ENCODE data around the gene NTMT2.
"Not testable (repeated sequence)": the region's sequence is repeated elsewhere in the genome, so short reads cannot be mapped to it uniquely, and the experiment has no call there.

NTMT2 gene

GRCh38 chr1:170155055-170155454 lies 9.3 kb downstream of the NTMT2 start:
- in situ Hi-C loops (cut with MboI; ENCODE audit: low sequenced_read_pairs) = no loop called here

DNA sequence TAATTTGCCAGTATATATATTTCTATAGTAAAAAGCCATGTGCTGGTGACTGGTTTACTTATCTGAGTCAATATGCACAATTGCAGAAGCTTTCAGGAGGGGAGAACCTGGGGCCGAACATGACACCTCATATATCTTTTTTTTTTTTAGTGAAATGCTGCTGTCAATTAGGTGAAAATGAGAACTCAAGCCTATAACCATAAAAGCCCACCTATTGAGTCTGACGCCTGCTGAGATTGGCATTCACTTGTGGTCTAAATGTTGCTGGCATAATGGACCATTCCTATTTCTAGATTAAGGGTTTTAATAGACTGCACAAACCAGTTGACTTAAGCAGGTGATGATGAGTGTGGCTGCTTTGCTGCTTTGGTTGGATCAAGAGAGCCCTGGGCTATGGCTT lies 10.8 kb downstream of the NTMT2 start:
- in situ Hi-C loops (cut with MboI; ENCODE audit: low sequenced_read_pairs) = no loop called here

GRCh38 chr1:170157820-170158219 lies 12.1 kb downstream of the NTMT2 start:
- in situ Hi-C loops (cut with MboI; ENCODE audit: low sequenced_read_pairs) = no loop called here

- in situ Hi-C loops (cut with MboI; ENCODE audit: low sequenced_read_pairs) = no loop called here
Measured at GRCh38 chr1:170162459-170163246, 16.9 kb downstream of the NTMT2 start.

DNA sequence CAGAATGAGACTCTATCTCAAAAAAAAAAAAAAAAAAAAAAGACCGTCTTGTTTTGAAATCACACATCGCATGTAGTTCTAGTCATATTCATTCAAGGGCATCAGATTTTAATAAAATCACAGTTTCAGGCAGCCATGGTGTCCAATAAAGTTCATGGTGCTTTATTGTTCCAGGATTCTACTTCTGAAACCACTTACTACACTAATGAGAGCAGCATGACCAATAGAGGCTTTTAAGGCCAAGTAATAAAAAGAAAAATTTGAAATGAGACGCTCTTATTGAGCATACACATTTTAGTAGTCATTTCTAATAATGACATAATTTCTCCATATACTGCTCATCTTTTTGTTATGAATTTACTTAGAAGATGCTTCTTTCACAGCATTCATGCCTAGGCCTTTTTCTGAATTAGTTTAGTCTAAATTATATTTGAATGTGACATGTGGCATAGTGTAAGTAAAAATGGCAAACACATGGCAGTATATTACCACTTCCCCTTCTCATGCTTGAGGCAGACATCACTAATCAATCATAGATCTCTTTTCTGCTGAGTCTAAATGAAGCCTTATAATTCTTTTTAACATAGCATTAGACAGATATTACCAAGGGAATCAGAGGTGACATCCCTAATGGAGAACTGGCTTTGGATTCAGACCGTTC lies 18.5 kb downstream of the NTMT2 start:
- in situ Hi-C loops (cut with MboI; ENCODE audit: low sequenced_read_pairs) = no loop called here

DNA sequence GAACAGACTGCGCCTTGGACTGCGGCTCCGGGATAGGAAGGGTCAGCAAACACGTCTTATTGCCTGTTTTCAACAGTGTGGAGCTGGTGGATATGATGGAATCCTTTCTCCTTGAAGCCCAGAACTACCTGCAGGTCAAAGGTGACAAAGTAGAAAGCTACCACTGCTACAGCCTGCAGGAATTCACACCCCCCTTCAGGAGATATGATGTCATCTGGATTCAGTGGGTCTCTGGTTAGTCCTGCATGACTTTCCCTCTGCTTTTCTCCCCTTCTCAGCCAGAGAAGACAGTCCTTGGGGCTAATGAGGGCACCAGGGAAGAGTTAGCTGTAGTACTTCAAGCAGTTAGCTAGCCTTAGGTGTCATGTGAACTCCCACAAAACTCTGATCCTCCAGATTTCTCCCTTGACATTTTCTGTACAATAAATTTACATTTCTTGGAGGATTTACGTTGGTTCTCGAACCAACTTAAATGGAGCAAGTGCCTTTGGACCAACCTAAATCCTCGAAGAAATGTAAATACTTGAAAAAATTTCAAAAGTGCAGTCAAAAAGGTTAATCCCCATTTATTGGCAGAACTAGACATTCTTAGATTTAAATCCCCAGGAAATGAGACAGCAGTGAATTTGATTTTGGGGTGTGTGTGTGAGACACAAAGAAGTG lies 20.9 kb downstream of the NTMT2 start:
- in situ Hi-C loops (cut with MboI; ENCODE audit: low sequenced_read_pairs) = no loop called here

- in situ Hi-C loops (cut with MboI; ENCODE audit: low sequenced_read_pairs) = no loop called here
Measured at GRCh38 chr1:170168265-170168664, 22.5 kb downstream of the NTMT2 start.

GRCh38 chr1:170170513-170170912 lies 24.8 kb downstream of the NTMT2 start:
- in situ Hi-C loops (cut with MboI; ENCODE audit: low sequenced_read_pairs) = not testable (repeated sequence)

DNA sequence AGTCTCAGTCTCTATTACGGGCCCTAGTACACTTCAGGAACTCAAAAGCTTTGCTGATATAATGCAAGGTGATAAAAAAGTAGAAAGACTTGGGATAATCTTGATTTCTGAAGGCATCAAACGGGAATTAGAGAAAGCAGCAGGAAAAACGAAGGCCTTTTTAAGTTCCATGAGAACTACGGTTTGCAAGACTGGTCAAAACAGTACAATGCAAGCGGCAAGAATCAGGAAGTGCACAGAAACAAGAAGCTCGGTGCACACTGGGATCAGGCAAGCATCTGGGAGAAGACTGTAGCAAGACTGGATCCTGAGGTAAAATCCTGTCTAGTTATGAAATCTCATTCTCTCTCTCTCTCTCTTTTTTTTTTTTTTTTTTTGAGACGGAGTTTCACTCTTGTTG lies 28.6 kb downstream of the NTMT2 start:
- in situ Hi-C loops (cut with MboI; ENCODE audit: low sequenced_read_pairs) = no loop called here

DNA sequence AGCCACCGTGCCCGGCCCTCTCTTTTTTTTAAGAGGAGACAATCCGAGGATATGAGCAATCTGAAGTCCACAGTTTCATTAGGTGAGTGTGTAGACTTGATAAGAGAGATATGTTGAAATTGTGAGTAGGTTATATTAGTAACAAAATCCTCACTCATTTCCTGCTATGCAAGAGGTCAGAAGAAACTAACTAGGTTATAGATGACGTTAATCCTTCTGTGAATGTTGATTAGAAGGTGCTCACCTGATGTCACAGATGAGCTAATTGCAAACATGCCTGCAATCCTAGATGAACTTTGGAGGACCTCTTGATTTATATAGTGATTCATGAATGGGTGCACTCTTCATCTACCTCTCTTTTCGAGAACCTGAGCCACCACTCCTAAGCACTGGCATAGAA lies 29.3 kb downstream of the NTMT2 start:
- in situ Hi-C loops (cut with MboI; ENCODE audit: low sequenced_read_pairs) = no loop called here

- in situ Hi-C loops (cut with MboI; ENCODE audit: low sequenced_read_pairs) = no loop called here
Measured at GRCh38 chr1:170175484-170175883, 29.7 kb downstream of the NTMT2 start.

DNA sequence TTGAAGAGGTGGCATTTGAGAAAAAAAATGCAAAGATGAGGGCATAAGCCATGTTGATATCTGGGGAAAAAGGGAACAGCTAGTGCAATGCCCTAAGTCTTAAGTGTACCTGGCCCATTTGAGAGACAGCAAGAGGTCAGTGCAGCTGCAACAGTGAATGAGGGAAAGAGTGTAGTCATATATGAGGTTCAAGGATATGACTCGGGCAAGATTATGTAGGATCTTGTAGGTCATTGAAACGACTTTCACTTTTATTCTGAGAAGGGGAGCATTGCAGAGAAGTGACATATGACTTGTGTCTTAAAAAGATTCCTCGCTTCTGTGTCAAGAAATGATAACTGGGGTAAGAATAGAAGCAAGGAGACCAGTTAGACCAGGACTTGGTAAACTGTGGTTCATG lies 31.0 kb downstream of the NTMT2 start:
- in situ Hi-C loops (cut with MboI; ENCODE audit: low sequenced_read_pairs) = no loop called here

DNA sequence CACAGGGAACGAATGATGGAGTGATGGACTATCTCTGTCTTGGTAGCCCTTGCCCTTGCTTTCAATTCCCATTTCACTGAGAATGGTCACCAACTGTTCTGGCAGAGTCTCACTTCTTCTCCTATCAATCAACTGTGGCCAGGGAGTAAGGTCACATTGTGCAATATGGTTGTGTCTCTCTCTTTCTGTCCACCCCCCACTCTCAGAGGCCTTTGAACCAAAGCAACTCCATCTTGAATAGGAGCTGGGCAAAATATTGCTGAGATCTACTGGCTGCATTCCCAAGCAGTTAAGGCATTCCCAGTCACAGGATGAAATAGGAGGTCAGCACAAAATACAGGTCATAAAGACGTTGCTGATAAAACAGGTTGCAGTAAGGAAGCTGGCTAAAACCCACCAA lies 36.7 kb downstream of the NTMT2 start:
- in situ Hi-C loops (cut with MboI; ENCODE audit: low sequenced_read_pairs) = no loop called here

DNA sequence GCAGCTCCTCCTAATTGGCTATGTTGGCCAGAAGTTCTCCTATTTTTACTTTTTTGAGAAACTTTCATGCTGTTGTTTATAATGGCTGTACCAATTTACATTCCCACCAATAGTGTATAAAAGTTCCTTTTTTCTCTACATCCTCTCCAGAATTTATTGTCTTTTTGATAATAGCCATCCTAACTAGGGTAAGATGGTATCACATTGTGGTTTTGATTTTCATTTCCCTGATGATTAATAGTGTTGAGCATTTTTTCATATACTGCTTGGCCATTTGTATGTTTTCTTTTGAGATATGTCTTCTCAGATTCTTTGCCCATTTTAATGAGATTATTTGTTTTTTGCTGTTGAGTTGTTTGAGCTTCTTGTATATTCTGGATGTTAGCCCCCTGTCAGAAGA lies 46.8 kb downstream of the NTMT2 start:
- in situ Hi-C loops (cut with MboI; ENCODE audit: low sequenced_read_pairs) = no loop called here

GRCh38 chr1:170194451-170194850 lies 48.7 kb downstream of the NTMT2 start:
- in situ Hi-C loops (cut with MboI; ENCODE audit: low sequenced_read_pairs) = no loop called here

- in situ Hi-C loops (cut with MboI; ENCODE audit: low sequenced_read_pairs) = no loop called here
Measured at GRCh38 chr1:170196490-170197236, 50.9 kb downstream of the NTMT2 start.

DNA sequence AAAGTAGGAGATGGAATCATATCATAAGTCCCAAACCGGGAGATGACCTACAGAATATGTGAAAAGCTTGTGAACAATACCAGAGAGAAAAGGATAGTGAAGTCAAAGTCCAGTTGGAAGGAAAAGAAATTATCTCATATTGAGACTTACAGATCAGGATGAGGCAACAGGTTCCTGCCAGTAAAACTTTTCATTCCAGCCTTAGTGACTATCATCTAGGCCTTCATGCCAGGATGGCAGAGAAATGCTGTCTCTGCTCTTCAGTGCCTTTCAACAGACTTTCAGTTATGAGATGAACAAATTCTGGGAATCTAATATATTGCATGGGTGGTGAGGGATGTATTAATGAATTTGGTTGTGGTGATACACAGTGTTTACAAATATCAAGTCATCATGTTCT lies 52.3 kb downstream of the NTMT2 start:
- in situ Hi-C loops (cut with MboI; ENCODE audit: low sequenced_read_pairs) = no loop called here

DNA sequence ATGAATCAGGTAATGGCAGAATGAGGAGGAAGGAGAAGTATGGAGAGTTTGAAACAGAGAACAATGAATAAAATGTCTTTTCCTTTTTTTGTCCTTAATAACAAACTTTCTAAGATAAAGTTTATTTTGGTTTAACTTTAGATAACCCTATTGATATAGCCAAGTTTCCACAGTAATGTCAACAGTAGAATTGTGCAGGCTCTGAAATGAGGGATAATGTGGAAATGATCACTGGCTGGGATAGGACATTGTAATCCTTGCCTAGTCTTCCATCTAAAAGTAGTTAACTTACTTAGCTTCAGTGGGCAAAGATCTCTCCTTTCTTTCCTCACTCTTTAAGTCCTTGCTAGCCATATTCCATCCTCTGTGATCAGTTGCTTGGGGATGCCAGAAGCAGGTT lies 52.8 kb downstream of the NTMT2 start:
- in situ Hi-C loops (cut with MboI; ENCODE audit: low sequenced_read_pairs) = no loop called here

DNA sequence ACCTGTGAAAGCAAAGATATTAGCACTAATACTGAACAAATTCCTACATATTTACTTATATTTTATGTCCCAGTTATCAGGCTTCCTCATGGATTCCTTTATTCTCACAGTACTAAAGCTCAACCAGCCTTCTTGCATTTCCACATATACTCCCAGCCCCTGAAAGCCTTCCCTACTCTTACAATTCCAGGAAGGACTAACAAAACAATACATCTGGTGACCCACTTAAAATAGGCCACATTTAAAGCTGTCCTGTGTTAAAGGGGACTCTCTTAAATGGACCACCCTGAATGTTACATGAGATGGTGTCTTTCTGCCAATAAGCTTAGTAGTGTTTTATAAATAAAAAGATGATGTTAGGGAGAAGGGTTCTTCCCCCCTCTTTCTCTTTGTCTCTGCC lies 54.4 kb downstream of the NTMT2 start:
- in situ Hi-C loops (cut with MboI; ENCODE audit: low sequenced_read_pairs) = no loop called here

DNA sequence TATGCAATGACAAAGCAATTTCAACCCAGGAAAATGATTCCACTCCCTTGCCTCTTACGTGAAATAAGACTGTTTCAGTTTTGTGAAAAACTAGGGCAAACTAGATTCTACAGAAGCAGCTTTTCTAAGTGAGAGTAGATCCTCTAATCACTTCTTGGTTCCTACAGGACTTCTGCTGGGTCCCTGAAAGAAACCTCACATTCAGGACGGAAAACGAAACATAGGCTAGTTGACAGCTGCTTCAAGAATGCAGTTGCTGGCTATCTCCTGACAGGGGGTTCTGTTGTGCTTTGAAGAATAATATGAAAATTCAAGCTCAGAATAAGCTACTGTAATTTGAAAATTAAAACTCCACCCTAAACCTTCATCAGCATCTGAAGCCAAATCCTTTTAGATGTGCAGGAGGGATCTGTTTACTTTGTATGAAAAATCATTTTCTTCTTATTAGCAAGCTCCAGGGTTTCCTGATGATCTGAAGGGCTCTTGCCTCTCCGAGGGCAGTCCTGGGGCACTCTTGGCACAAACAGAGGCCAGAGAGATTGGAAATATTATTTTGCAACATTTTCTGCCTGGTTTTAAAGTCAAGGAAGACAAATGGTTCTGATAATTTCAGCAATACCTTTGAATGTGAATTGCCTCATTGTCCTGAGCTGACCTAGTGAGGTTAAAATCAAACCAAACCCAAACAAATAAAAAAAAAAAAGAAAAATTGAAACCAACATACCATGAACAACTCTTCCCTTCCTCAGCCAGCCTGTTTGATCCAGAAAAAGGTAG lies 55.0 kb downstream of the NTMT2 start:
- in situ Hi-C loops (cut with MboI; ENCODE audit: low sequenced_read_pairs) = no loop called here

DNA sequence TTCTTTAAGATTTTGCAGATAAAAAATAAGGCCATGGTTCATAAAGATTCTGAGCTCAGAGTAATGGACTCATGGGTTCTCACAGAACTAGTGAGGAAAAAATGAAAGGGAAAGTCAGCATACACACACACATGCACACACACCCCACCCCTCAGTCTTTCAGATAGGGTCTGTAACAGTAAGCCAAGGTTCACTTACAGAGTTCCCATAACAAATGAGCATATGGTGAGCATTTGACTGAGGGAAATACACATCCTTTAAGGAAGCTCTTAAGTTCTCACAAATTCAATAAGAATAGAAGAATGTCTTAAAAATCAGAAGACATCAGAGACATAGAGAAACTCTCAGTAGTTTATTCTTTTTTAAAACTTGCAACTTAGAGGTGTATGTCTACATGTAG lies 57.9 kb downstream of the NTMT2 start:
- in situ Hi-C loops (cut with MboI; ENCODE audit: low sequenced_read_pairs) = no loop called here
